ENCODE results near the gene ENPP1. TPM values are rescaled to one million over a fixed set of nuclear protein-coding genes. Genes with fewer than 3 reads are reported as not detected.

Gene ENPP1
- total RNA-seq, 3 donors from 2014 or later = 51.2 to 53.8 (median 51.5) TPM

GRCh38 chr6:131775886-131776285, 31.9 kb upstream of the ENPP1 start:
- intact Hi-C loops (cut with DNase I; ENCODE audit: low total_unique reads) = no loop called here
- Histone ChIP-seq H3K4me3 (no peak overlapping the region), H3K4me1 (no peaks in the 10 kb centered on the region), H3K27ac (no peak overlapping the region), H3K36me3 (peaks cover 3% of the 10 kb centered on the region), H3K9me3 (no peaks in the 10 kb centered on the region), H3K27me3 (no peaks in the 10 kb centered on the region)
- TF ChIP-seq POLR2A (IDR thresholded peaks at IDR 0.05) (no peak), POLR2AphosphoS5 (IDR thresholded peaks at IDR 0.05) (no peak), CTCF (IDR thresholded peaks at IDR 0.05) (no peak)
- no peak for DNase-seq (ENCODE audit: low spot score in 2 of 2)

DNA sequence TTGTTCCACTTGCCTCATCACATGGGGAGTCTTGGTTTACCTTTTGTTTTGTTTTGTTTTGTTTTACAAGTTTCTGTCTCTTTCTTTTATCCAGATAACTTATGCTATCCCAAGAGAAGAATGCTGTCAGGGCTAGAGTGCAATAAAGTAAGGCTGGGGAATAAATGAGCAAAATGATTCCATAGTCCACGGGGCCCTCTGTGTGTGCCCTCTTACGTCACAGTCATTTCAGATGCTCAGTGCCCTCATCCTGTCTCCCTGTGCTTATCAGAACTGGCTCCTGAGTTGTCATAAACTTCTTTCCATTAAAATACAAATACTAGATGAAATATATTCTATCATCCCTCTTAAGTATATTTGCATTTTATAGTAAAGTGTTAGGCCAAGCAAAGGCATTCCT, 30.8 kb upstream of the ENPP1 start:
- H3K4me1 ChIP-seq = no peaks in the 10 kb centered on the region
- no peak overlapping the region for H3K27ac ChIP-seq
- no peaks in the 10 kb centered on the region for H3K27me3 ChIP-seq
- intact Hi-C loops (cut with DNase I; ENCODE audit: low total_unique reads) = no loop called here
- no peak overlapping the region for H3K4me3 ChIP-seq
- H3K36me3 ChIP-seq = peaks cover 3% of the 10 kb centered on the region
- TF ChIP-seq CTCF (IDR thresholded peaks at IDR 0.05) = no peak
- TF ChIP-seq POLR2A (IDR thresholded peaks at IDR 0.05) = no peak
- TF ChIP-seq POLR2AphosphoS5 (IDR thresholded peaks at IDR 0.05) = no peak
- no peaks in the 10 kb centered on the region for H3K9me3 ChIP-seq
- DNase-seq (ENCODE audit: low spot score in 2 of 2) = no peak

DNA sequence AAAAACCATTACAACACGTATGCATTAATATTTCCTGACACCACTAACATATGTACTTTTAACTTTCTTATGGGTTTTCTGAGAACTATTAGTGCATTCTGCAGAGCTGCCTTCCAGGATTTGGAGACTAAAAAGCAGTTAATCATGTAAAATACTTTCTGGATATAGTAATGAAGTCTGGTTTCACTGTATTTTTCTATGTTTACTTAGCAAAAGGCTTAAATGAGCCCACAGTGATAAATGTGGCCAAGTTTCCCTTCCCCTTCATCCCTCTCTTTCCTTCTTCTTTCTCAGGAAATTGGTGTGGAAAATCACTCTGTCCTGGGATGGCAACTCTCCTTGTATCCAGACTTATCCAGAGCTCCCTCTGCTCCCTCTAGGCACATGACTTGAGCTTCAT, 29.7 kb upstream of the ENPP1 start:
- no peak for DNase-seq (ENCODE audit: low spot score in 2 of 2)
- Histone ChIP-seq H3K4me3 (no peak overlapping the region), H3K36me3 (peaks cover 3% of the 10 kb centered on the region), H3K27me3 (no peaks in the 10 kb centered on the region), H3K27ac (no peak overlapping the region), H3K4me1 (no peaks in the 10 kb centered on the region), H3K9me3 (no peaks in the 10 kb centered on the region)
- TF ChIP-seq POLR2AphosphoS5 (IDR thresholded peaks at IDR 0.05) = no peak
- TF ChIP-seq CTCF (IDR thresholded peaks at IDR 0.05) = no peak
- no peak for TF ChIP-seq POLR2A (IDR thresholded peaks at IDR 0.05)
- intact Hi-C loops (cut with DNase I; ENCODE audit: low total_unique reads) = no loop called here

- intact Hi-C loops (cut with DNase I; ENCODE audit: low total_unique reads) = no loop called here
- Histone ChIP-seq H3K4me3 (no peak overlapping the region), H3K27me3 (no peaks in the 10 kb centered on the region), H3K4me1 (no peaks in the 10 kb centered on the region), H3K9me3 (no peaks in the 10 kb centered on the region), H3K27ac (no peak overlapping the region), H3K36me3 (peaks cover 3% of the 10 kb centered on the region)
- DNase-seq (ENCODE audit: low spot score in 2 of 2) = no peak
- TF ChIP-seq POLR2A (IDR thresholded peaks at IDR 0.05) (no peak), CTCF (IDR thresholded peaks at IDR 0.05) (no peak), POLR2AphosphoS5 (IDR thresholded peaks at IDR 0.05) (no peak)
Observed at GRCh38 chr6:131779304-131779703, 28.5 kb upstream of the ENPP1 start.

DNA sequence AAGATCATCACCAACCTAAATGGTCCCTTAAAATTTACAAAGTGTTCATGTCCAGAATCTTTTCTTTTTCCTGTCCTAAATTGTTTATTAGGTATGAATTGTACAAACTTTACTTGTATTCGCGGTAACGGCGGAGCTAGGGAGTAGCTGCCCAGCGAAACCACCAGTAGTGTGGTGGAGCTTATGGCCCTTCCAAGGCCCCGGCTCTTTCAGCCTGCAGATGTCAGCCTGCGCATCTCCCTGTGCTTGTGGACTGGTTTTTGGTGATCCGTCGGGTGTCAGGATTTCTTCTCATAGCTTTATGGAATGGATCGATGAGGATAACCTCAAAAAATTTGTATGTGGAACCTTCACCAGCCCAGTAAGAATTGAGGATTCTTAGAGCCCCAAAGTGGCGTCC, 27.2 kb upstream of the ENPP1 start:
- H3K36me3 ChIP-seq = peaks cover 3% of the 10 kb centered on the region
- H3K9me3 ChIP-seq = no peaks in the 10 kb centered on the region
- H3K4me1 ChIP-seq = no peaks in the 10 kb centered on the region
- H3K4me3 ChIP-seq = no peak overlapping the region
- no peak for TF ChIP-seq POLR2AphosphoS5 (IDR thresholded peaks at IDR 0.05)
- no peak for TF ChIP-seq POLR2A (IDR thresholded peaks at IDR 0.05)
- TF ChIP-seq CTCF (IDR thresholded peaks at IDR 0.05) = no peak
- no peaks in the 10 kb centered on the region for H3K27me3 ChIP-seq
- no peak for DNase-seq (ENCODE audit: low spot score in 2 of 2)
- no peak overlapping the region for H3K27ac ChIP-seq
- intact Hi-C loops (cut with DNase I; ENCODE audit: low total_unique reads) = loop anchor here (5.0 kb wide), 1 partner anchor 33 kb away; no protein-coding TSS in a partner anchor
